Thymus (tissue), 11 donors: Measurements from ENCODE around the gene GPC3. TPM values are rescaled to one million over a fixed set of nuclear protein-coding genes. Genes with fewer than 3 reads are reported as not detected.
"Not testable (repeated sequence)": the region's sequence is repeated elsewhere in the genome, so short reads cannot be mapped to it uniquely, and the experiment has no call there.

Experiments
- DNase-seq, 9 donors: peaks; one replicate each; pipeline ENCODE4 v3.0.0-alpha.2; 2013; ENCODE audit warnings: low spot score in 9 of 9, low read depth in 6 of 9, missing footprints in 1 of 9
- H3K27ac ChIP-seq, 2 donors: one replicate each; pipeline ENCODE4 v1.5.1; 2013; ENCODE audit warnings: control low read depth in 1 of 2, low read depth in 1 of 2, low read length in 1 of 2, mild to moderate bottlenecking in 1 of 2, moderate library complexity in 1 of 2
- H3K27me3 ChIP-seq, 2 donors: one replicate each; pipeline ENCODE4 v1.5.1; 2013; ENCODE audit warnings: low read length in 1 of 2; ENCODE audit not compliant: control insufficient read depth in 2 of 2, insufficient read depth in 1 of 2
- H3K36me3 ChIP-seq, 2 donors: one replicate each; pipeline ENCODE4 v1.5.1; 2013; ENCODE audit warnings: low read length in 1 of 2, mild to moderate bottlenecking in 1 of 2, moderate library complexity in 1 of 2; ENCODE audit not compliant: control insufficient read depth in 2 of 2, insufficient read depth in 2 of 2
- H3K4me1 ChIP-seq, 2 donors: one replicate each; pipeline ENCODE4 v1.5.1; 2013; ENCODE audit warnings: low read length in 2 of 2; ENCODE audit not compliant: control insufficient read depth in 2 of 2, insufficient read depth in 2 of 2
- H3K4me3 ChIP-seq, 2 donors: one replicate each; pipeline ENCODE4 v1.5.1; 2013; ENCODE audit warnings: low read length in 2 of 2, control low read depth in 1 of 2, mild to moderate bottlenecking in 1 of 2
- H3K9me3 ChIP-seq, 2 donors: one replicate each; pipeline ENCODE4 v1.5.1; 2013; ENCODE audit warnings: low read length in 1 of 2, mild to moderate bottlenecking in 1 of 2; ENCODE audit not compliant: control insufficient read depth in 2 of 2, insufficient read depth in 1 of 2
- WGBS: extraction: QIAGEN DNeasy Blood & Tissue Kit; methylation state at CpG from one replicate; pipeline ENCODE4 v1.1.7; 2013; 5-methylcytosine and 5-hydroxymethylcytosine counted together
- polyA plus RNA-seq: library from polyadenylated mRNA; stranded (reverse); fragments of 200-250 nt; gene quantifications from one replicate; pipeline ENCODE4 v1.2.3, GENCODE V29; 2013
- total RNA-seq: library from RNA; stranded (reverse); fragments of 120-200 nt; gene quantifications from one replicate; pipeline ENCODE4 v1.2.4, GENCODE V29; 2013
- donor health status: healthy.

Gene GPC3
- total and polyA plus RNA-seq, 2 donors = 3.1 to 26.2 TPM

DNA sequence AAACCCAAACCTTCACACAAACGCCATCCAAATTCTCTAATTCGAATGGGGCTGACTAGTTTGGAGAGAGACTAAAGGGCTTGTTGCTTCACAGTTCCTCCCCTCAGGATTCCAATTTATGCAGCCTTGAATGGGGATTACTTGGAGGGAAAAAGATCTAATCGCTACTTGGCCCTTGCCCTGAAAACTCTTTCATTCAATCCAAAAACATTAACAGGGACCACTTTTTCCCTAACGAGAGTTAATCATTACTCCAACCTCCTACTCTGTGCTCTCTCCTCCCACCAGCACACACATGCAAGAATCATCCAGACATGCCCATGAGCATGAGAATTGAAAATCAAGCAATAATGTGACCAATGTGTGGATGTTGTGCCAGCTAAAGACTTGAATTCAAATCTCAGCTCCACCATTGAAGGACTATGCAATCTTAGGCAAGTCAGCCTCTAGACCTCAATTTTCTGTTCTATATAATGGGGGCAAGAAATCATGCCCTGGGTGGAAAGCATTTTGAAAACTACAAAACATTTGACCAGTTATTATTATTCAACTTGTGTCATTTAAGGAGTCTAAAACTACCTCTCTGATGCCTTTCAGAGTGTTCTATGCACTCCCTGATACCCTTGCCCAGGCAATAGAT lies 34.3 kb upstream of the GPC3 start:
- 94% methylated on average over 4 of the region's 4 CpGs for WGBS
- Histone ChIP-seq H3K9me3 (no peaks in the 10 kb centered on the region), H3K27me3 (no peaks in the 10 kb centered on the region), H3K4me3 (no peak overlapping the region), H3K36me3 (no peaks in the 10 kb centered on the region), H3K4me1 (no peaks in the 10 kb centered on the region), H3K27ac (no peak overlapping the region)
- no peak for DNase-seq

DNA sequence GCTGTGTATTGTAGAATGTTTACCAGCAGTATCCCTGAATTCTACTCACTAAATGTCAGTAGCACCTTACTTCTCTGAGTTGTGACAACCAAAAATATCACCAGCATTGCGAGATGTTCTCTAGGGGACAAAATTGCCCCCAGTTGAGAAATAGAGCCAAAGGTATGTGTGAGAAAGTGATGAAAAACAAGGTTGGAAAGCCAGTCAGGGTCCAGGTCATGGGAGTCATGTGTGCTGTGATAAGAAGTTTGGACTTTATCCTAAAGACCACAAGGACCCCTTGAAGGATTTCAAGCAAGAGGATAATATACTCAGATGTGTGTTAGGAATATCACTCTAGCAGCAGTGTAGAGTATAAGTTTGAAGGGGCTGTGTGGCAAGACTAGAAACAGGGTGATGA lies 30.9 kb upstream of the GPC3 start:
- not testable (repeated sequence) for H3K27me3 ChIP-seq, H3K27ac ChIP-seq, H3K4me3 ChIP-seq, H3K36me3 ChIP-seq, H3K9me3 ChIP-seq, DNase-seq, H3K4me1 ChIP-seq
- WGBS = 100% methylated on average over 1 of the region's 1 CpG

DNA sequence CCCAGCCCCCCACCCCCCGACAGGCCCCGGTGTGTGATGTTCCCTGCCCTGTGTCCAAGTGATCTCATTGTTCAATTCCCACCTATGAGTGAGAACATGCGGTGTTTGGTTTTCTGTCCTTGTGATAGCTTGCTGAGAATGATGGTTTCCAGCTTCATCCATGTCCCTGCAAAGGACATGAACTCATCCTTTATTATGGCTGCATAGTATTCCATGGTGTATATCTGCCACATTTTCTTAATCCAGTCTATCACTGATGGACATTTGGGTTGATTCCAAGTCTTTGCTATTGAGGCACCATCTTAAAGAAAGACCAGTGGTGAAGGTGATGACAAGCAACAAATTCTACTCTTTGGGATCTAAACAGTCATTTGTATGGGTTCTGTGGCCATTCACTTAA lies 30.1 kb upstream of the GPC3 start:
- not testable (repeated sequence) for H3K27ac ChIP-seq, H3K4me3 ChIP-seq, H3K36me3 ChIP-seq, DNase-seq, H3K9me3 ChIP-seq, H3K4me1 ChIP-seq, H3K27me3 ChIP-seq
- WGBS = 100% methylated on average over 1 of the region's 3 CpGs

DNA sequence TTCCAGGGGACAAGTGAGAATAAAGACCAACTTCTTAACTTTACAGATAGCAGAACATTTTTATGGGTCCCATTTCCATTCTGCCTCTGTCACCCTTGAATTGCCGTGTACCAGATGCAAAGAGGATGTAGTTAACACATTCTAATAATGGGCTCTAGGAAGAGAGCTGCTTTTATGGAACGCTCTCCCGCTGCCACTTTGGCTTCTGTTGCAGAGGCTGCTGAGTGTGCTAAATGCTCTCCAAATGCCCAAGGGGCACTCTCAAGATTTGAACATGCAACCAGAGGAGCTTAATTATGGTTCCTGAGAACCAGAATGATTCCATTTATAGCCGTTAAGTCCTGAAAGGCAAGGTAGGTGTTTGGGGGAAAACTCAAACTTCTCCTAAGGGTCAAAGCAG lies 28.1 kb upstream of the GPC3 start:
- WGBS = 93% methylated on average over 4 of the region's 4 CpGs

DNA sequence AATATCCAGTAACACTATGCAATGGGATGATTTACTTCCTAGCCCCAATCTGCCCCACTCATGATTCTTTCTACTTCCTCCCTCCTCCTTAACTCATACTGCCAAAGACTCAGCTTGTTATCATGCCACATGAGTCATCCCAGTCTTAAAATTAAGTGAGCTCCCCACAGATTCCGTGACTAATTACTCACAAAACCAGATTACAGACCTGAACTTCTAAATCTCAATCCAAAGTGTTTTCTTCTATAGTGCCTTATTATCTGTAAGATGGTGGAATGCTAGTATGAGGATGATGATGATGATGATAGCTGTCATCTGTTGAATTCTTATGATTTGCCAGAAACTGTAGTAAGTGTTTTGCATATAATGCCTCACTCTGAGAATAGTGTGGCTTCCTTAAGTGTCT lies 27.7 kb upstream of the GPC3 start:
- Histone ChIP-seq H3K9me3 (no peaks in the 10 kb centered on the region), H3K27me3 (no peaks in the 10 kb centered on the region), H3K4me1 (no peaks in the 10 kb centered on the region), H3K36me3 (no peaks in the 10 kb centered on the region), H3K27ac (no peak overlapping the region), H3K4me3 (no peak overlapping the region)
- WGBS = 90% methylated on average over 1 of the region's 1 CpG
- DNase-seq = no peak

More for the DNA sequence above, 28.1 kb upstream of the GPC3 start:
- Histone ChIP-seq H3K4me1 (no peaks in the 10 kb centered on the region), H3K9me3 (no peaks in the 10 kb centered on the region), H3K27ac (no peak overlapping the region), H3K27me3 (no peaks in the 10 kb centered on the region), H3K36me3 (no peaks in the 10 kb centered on the region), H3K4me3 (no peak overlapping the region)
- no peak for DNase-seq

DNA sequence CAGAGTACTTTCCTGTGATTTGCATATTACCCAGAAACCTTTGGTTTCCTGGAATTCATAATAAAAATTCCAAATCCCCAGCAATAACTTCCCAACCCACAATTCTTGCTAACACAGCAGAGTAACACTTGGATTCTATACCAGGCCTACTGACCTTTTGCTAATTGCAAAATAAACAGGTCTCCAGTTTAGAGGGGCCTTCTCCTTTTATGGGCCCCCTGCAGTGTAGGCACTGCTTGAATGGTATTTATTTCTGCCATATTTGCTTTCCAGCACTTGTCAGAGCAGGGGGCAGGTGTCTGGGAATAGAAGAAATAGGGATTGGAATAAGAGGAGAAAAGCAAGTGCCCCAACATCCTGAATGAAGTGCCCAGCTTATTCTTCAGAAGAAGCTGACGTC lies 25.3 kb upstream of the GPC3 start:
- no peak for DNase-seq
- Histone ChIP-seq H3K27me3 (no peaks in the 10 kb centered on the region), H3K4me3 (no peak overlapping the region), H3K36me3 (no peaks in the 10 kb centered on the region), H3K4me1 (no peaks in the 10 kb centered on the region), H3K27ac (no peak overlapping the region), H3K9me3 (no peaks in the 10 kb centered on the region)
- WGBS = 94% methylated on average over 1 of the region's 1 CpG

DNA sequence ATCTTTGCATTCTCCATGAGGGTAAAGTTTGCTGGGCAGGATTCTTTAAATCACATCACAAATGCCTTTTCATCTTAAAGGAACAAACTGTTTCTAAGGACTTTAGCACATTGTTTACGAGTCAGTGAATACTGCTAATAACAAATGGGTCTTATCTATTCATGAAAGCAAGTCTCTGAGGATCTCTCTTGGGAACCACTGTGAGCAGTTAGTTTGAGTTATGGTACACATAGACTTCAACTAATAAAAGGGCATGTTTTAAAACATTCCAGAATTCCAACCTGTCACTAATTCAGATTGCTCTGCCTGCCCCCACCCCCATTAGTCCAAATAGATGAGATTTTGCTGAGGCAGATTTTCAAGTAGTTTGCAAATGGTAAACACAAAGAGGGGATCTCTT lies 22.3 kb upstream of the GPC3 start:
- no peak for DNase-seq
- no peaks in the 10 kb centered on the region for H3K27me3 ChIP-seq
- H3K27ac ChIP-seq = no peak overlapping the region
- no peaks in the 10 kb centered on the region for H3K4me1 ChIP-seq
- no peaks in the 10 kb centered on the region for H3K36me3 ChIP-seq
- H3K4me3 ChIP-seq = no peak overlapping the region
- 98% methylated on average over 1 of the region's 1 CpG for WGBS
- no peaks in the 10 kb centered on the region for H3K9me3 ChIP-seq

DNA sequence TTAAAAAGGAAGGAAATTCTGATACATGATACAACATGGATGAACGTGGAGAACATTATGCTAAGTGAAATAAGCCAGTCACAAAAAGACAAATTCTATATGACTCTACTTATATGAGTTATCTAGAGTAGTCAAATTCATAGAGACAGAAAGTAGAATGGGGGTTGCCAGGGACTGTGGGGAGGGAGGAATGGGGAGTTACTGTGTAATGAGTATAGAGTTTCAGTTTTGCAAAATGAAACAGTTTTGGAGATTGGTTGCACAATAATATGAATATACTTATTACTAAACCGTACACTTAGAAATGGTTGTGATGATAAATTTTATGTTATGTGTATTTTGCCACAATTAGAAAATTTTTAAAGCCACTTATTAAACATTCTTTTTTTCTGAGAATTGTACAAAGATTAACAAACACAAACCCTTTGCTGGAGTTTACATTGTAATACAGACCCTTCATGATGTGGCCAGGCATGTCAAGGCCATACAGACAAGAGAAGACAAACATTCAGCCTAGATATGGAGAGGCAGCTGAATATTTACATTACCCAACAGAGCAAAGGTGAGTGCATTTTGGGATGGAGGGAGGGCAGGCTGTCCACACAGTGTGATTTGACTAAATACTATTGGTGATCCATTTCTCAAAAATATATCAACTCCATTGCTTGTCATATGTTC lies 21.2 kb upstream of the GPC3 start:
- H3K27me3 ChIP-seq = no peaks in the 10 kb centered on the region
- no peak for DNase-seq
- no peak overlapping the region for H3K4me3 ChIP-seq
- no peaks in the 10 kb centered on the region for H3K9me3 ChIP-seq
- H3K4me1 ChIP-seq = no peaks in the 10 kb centered on the region
- H3K36me3 ChIP-seq = no peaks in the 10 kb centered on the region
- 95% methylated on average over 2 of the region's 2 CpGs for WGBS
- H3K27ac ChIP-seq = no peak overlapping the region

DNA sequence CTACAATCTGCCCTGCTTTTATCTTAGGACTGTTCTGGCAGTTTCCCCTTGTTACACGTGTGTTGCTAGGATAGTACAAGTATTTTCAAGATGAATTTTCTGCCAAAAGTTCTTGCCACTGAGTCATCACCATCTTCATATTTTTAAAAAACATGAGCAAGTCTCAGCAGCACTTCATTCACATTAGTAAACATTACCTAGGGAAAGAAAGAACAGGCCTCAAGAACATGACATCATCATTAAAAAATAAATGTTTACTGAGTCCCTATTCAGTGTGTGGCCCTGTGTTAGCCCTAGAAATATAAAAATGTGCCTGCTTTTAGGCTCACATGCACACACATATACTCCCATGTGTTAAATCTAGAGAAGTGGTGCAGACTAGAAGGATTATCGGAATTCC lies 18.7 kb upstream of the GPC3 start:
- H3K27ac ChIP-seq = no peak overlapping the region
- 93% methylated on average over 2 of the region's 2 CpGs for WGBS

More for the DNA sequence above, 18.7 kb upstream of the GPC3 start:
- no peaks in the 10 kb centered on the region for H3K36me3 ChIP-seq
- H3K27me3 ChIP-seq = no peaks in the 10 kb centered on the region
- no peak for DNase-seq
- no peak overlapping the region for H3K4me3 ChIP-seq
- H3K9me3 ChIP-seq = no peaks in the 10 kb centered on the region
- H3K4me1 ChIP-seq = no peaks in the 10 kb centered on the region
